Erythroblast (primary cell): ENCODE data around the gene AURKAIP1.

Source experiments
- GATA1 ChIP-seq: IDR thresholded peaks from 2 replicates; pipeline ENCODE4 v1.6.1; 2011; ENCODE audit warnings: low read depth, mild to moderate bottlenecking, control low read depth, low read length, moderate library complexity
- POLR2A ChIP-seq: IDR thresholded peaks from 2 replicates; pipeline ENCODE4 v1.6.1; 2011; ENCODE audit warnings: mild to moderate bottlenecking, low read length

- no peak for TF ChIP-seq POLR2A
- no peak for TF ChIP-seq GATA1
These were observed 49.7 kb upstream of the AURKAIP1 start for GRCh38 chr1:1424707-1425106.
